GM18498 (cell line): ENCODE data around the gene RALGPS1.
"Not testable (repeated sequence)": the region's sequence is repeated elsewhere in the genome, so short reads cannot be mapped to it uniquely, and the experiment has no call there.

Experiments used
- ATAC-seq: cut with Tn5 transposase; IDR thresholded peaks from one replicate; pipeline ENCODE4 v1.9.1; 2021; ENCODE audit warnings: mild to moderate bottlenecking, moderate library complexity; ENCODE audit not compliant: unreplicated experiment

RALGPS1 gene

GRCh38 chr9:127132375-127132774, 217.8 kb downstream of the RALGPS1 start:
- ATAC-seq: no peak

GRCh38 chr9:127132921-127133647, 218.5 kb downstream of the RALGPS1 start:
- no peak for ATAC-seq

GRCh38 chr9:127133739-127134167, 219.2 kb downstream of the RALGPS1 start:
- no peak for ATAC-seq

- no peak for ATAC-seq
Measured at GRCh38 chr9:127135056-127135745, 220.6 kb downstream of the RALGPS1 start.

GRCh38 chr9:127136081-127136879, 221.7 kb downstream of the RALGPS1 start:
- no peak for ATAC-seq

GRCh38 chr9:127136880-127137639, 222.5 kb downstream of the RALGPS1 start:
- ATAC-seq: no peak

GRCh38 chr9:127137640-127138360, 223.2 kb downstream of the RALGPS1 start:
- ATAC-seq: no peak

- no peak for ATAC-seq
Measured at GRCh38 chr9:127138444-127138843, 223.9 kb downstream of the RALGPS1 start.

- ATAC-seq: no peak
Measured at GRCh38 chr9:127139071-127139731, 224.6 kb downstream of the RALGPS1 start.

GRCh38 chr9:127139775-127140174, 225.2 kb downstream of the RALGPS1 start:
- no peak for ATAC-seq

- ATAC-seq: no peak
Measured at GRCh38 chr9:127140181-127140580, 225.6 kb downstream of the RALGPS1 start.

- no peak for ATAC-seq
Measured at GRCh38 chr9:127140842-127141675, 226.5 kb downstream of the RALGPS1 start.

GRCh38 chr9:127142291-127142690, 227.7 kb downstream of the RALGPS1 start:
- ATAC-seq: no peak

GRCh38 chr9:127142931-127143464, 228.4 kb downstream of the RALGPS1 start:
- no peak for ATAC-seq

- ATAC-seq: no peak
Measured at GRCh38 chr9:127143920-127144465, 229.4 kb downstream of the RALGPS1 start.

GRCh38 chr9:127144670-127145445, 230.3 kb downstream of the RALGPS1 start:
- ATAC-seq: no peak

GRCh38 chr9:127146841-127147240, 232.3 kb downstream of the RALGPS1 start:
- not testable (repeated sequence) for ATAC-seq
